Measurements from ENCODE around the gene TMEM245.

DNA sequence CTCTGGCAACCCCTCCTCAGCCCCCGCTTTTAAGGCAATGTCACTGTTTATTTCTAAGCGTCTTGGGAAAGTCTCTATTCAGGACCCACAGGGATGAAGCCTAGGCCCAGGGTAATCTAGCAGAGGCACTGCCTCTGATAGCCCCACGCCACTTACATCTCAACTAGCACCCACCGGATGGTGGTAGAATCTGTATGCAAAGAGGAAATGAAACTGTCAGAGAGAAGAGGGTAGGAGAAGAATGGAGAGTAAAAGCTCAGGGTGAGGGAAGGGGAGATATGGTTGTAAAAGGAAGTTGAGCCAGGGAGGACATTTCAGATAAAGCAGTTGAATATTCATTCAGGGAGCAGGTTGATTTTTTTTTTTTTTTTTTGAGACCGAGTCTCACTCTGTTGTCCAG is 44.3 kb upstream of the TMEM245 start:
- TF ChIP-seq, protein P1, sequence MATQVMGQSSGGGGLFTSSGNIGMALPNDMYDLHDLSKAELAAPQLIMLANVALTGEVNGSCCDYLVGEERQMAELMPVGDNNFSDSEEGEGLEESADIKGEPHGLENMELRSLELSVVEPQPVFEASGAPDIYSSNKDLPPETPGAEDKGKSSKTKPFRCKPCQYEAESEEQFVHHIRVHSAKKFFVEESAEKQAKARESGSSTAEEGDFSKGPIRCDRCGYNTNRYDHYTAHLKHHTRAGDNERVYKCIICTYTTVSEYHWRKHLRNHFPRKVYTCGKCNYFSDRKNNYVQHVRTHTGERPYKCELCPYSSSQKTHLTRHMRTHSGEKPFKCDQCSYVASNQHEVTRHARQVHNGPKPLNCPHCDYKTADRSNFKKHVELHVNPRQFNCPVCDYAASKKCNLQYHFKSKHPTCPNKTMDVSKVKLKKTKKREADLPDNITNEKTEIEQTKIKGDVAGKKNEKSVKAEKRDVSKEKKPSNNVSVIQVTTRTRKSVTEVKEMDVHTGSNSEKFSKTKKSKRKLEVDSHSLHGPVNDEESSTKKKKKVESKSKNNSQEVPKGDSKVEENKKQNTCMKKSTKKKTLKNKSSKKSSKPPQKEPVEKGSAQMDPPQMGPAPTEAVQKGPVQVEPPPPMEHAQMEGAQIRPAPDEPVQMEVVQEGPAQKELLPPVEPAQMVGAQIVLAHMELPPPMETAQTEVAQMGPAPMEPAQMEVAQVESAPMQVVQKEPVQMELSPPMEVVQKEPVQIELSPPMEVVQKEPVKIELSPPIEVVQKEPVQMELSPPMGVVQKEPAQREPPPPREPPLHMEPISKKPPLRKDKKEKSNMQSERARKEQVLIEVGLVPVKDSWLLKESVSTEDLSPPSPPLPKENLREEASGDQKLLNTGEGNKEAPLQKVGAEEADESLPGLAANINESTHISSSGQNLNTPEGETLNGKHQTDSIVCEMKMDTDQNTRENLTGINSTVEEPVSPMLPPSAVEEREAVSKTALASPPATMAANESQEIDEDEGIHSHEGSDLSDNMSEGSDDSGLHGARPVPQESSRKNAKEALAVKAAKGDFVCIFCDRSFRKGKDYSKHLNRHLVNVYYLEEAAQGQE (IDR thresholded peaks at IDR 0.05; ENCODE audit: insufficient read depth in 1 of 2, low read depth in 2 of 2, low read length in 1 of 2) = no peak
- TF ChIP-seq, protein P2, sequence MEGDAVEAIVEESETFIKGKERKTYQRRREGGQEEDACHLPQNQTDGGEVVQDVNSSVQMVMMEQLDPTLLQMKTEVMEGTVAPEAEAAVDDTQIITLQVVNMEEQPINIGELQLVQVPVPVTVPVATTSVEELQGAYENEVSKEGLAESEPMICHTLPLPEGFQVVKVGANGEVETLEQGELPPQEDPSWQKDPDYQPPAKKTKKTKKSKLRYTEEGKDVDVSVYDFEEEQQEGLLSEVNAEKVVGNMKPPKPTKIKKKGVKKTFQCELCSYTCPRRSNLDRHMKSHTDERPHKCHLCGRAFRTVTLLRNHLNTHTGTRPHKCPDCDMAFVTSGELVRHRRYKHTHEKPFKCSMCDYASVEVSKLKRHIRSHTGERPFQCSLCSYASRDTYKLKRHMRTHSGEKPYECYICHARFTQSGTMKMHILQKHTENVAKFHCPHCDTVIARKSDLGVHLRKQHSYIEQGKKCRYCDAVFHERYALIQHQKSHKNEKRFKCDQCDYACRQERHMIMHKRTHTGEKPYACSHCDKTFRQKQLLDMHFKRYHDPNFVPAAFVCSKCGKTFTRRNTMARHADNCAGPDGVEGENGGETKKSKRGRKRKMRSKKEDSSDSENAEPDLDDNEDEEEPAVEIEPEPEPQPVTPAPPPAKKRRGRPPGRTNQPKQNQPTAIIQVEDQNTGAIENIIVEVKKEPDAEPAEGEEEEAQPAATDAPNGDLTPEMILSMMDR (IDR thresholded peaks at IDR 0.05) = no peak
- no peak for TF ChIP-seq POLR2AphosphoS5 (IDR thresholded peaks at IDR 0.05; ENCODE audit: low read depth, low read length)

All from Panc1 (cell line).